Stimulated activated CD4-positive, alpha-beta T cell treated with anti-CD3 and anti-CD28 coated beads, TNF-alpha, amount 100 ng/mL, for 48 hours (primary cell): Measurements from ENCODE around the gene BMPER.

Experiments used
- DNase-seq, 3 donors: peaks; one replicate each; pipeline ENCODE4 v3.0.0-alpha.2; 2020; ENCODE audit warnings: low read depth in 3 of 3

Gene BMPER

DNA sequence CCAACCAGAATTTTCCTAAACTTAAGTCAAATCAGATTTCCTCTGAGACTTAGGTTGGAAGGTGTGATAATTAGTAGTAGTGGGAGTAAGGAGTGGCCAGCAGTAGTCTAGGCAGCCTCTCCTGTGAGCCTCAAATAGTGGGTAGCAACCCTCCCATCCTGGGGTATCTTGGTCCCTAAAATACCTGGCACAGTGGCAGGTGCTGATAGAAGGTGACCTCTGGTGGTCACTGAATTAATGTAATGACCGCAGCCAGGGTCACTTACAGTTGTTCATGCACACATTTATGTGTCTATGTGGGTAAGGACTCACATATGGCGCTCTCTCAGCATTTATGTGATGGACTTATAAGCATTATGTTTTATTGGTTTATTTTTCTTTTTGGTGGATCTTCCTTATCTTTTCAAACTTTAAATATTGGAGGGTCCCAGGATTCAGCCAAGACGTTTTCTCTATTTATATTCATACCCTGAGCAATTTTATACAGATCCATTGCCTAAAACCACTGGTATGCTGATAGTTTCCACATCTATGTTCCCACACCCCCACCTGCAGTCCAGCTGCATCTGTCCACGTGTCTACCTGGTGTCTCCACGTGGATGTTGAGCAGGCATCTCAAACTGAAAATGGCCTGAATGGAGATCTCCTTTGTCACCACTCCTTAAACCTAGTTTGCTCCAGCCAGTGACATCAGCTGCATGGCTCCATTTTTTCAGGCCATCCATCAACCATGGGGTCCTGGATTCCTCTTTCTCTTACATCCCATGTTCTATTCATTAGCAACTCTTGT is 18.3 kb downstream of the BMPER start:
- DNase-seq, result no peak

DNA sequence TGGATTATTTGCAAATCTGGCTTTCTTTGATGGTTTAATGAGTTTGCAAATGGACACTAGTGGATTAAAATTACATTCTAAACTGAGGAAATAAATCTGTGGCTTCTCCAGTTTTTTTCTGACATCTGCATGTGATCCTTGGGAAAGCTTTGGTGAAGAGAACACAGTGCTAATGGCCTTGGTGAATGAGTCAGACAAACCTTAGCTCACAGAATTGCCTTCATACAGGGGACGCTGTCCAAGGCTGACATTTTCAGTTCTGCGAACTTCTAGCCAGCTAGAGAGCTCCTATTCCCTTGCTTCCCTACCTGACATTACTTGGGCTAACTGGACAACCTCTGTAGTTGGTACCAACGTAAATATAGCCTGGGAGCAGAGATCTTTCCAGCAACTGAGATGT is 21.2 kb downstream of the BMPER start:
- no peak for DNase-seq

DNA sequence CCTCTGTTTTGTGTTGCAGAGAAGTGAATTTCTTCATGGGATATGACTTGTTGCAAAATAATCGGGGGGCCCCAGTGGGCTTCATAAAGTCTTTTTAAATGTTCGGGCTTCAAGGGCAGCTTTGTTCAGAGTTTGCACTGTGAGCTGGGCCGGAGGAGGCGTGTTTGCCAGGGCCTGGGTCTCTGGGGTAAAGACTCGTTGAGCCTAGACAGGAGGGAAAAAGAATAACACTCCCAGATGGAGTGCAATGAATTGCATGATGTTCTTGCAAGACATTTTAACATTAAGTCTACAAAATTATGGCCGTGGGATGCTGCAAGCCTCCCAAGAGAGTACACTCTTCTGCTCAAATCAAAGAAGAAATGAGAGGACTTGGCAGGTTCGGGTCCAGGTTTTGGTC is 23.6 kb downstream of the BMPER start:
- no peak for DNase-seq

DNA sequence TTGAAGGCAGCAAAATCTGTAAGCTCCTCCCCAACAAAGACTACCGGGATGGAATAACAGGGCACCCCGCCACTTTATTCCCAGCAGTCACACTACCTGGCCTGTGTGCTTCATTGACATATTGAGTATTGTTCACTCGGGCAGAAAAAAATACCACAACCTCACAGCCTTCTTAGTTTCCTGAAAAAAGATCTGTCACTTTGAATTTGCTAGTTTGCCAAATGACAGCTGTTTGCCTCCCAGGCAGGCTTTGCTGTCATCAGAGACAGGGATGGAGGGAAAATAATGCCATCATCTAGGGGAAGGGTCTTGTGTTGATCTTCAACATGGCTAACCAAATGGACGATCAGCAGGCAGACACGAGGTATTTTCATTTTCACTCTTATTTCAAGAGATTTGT is 26.9 kb downstream of the BMPER start:
- DNase-seq, result no peak

DNA sequence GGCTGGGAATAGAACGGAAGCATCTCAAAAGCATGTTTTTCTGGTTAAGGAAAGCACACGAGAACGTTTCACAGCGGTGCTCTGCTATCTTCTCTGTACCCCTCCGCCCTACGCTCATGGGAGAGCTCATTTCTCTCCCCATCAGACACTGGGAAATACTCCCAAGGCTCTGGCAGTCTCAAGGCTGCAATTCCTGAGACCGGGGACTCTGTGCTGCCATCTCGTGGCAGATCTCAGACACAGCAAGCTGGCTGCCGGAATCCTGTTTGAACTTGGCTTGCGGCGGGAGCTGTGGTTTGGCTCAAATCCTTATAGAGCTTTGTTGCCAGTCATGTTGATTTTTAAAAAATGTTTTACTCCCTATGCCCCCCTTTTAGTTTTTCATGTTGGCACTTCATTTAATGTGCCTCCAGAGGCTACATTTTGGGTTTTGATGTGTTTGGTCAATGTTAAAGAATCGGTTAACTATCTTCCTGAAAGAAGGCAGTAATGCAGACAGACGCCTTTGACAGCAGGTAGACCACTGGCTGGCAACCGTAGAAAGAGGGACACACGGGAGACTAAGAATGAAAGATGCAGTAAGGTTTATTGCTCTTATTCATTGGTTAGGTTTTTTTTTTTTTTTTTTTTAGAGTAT is 27.6 kb downstream of the BMPER start:
- DNase-seq, result peak; percentile 26 to 44 (median 29)

DNA sequence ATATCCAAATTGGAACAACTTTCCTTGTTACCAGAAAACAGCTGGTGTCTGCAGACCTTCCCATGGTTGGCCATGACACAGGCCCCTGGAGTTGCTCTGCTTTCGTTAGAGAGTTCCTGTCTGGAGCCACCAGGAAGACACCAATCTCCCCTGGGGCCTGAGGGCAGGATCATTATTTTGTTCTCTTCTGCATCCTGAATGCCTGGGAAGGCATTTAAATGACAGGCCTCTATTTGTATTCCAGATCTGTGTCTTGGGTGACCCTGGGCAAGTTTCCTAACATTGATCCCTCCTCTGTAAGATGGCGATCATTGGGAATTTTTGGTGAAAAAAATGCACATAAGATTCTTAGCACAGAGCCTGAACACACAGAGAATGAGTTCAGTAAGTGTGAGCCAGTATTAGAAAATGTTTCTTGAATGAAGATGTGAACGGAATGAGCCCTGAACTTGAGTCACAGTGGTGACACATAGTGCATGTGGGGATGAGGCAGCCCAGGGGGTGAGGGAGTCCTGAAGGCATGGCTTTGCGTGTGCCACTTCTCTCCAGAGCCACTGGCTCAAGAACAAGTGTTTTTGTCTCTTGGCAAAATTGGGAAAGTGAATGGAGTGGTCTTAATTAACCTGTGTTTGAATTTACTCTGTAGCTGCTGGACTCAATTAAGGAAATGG is 28.4 kb downstream of the BMPER start:
- no peak for DNase-seq

DNA sequence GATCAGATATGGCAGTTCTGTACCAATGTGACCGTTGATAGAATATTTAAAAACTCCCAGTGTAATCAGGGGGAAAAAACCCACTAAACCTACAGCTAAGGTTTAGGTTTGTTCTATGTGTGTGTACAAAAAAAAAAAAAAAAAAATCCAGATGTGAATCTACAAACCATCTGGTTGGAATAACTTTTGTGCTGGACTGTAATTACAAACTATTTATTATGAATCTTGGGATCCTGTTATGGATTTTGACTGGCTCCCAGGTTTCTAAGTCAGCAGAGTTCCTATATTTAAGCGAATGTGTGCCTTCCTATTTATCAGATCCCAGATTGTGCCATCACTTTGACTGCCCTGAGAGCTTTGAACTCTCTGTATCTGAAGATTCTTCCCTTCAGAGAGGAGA is 29.1 kb downstream of the BMPER start:
- DNase-seq, result no peak

DNA sequence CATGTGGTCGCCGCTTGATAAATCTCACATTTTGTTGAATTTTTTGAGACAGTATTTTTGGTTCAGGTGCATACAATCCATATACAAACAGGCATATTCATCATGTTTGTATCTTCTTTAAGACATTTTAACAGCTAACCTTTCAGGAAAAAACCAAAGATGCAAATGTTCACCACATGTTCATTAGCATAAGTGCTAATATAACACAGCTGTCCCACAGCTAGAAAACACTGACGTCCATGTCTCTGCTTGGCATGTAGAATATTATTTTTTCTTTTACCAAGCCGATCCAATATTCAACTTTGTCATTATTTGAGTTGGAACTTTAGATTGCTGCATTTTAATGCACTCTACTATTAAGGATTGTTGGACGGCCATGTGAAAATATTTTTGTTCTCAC is 31.2 kb downstream of the BMPER start:
- no peak for DNase-seq

DNA sequence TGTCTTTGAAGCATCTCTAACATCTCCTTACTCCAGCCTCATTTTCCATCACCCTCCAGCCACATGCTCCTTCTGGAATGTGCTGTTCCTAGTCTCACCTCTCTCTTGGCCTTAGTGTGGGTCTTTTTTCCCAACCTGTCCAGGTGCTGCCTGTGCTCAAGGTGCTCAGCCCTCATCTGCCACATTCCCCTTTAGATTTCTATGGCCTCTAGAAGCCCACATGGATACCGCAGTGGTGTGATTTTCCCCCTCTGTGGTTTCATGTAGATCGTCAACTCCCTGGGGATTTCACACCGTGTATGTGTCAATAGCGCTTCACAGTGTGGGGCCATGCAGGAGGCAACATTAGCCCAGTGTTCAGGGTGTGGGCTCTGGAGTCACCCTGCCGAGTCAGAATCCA is 32.5 kb downstream of the BMPER start:
- no peak for DNase-seq

DNA sequence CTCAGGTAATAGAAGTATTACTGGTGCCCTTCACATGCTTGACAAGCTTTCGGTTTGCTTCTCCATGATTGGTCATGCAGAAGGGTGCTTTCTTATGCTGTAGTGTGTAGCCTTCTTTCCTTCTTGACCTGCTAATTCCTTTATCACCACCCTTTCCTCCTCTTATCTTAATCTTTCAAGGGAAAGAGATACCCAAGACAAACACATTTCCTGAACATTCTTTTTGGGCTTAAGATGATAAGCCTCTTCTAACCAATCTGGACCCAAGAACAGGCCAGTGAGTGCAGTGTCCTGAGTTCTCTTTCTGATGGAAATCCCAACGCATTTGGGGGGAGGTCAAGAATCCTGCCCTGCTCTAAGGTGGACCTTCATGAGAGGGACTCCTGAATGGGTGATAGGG is 33.8 kb downstream of the BMPER start:
- DNase-seq, result no peak

DNA sequence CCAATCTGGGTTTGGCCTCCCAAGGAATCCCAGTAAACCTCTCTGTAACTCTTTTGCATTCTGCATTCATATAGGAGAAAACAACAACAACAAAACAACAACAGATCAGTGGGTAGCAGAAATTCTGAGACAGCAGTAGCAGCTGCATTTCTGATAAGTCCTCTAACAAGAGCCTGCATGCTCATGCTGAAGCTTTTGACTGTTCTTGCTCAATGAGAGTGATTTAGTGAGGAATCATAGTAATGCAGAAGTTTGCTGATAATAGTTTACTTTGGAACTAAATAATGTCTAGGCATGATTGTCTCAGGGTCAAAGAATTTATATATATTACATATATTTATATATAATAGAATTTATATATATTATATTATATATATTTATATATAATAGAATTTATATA is 35.2 kb downstream of the BMPER start:
- no peak for DNase-seq

DNA sequence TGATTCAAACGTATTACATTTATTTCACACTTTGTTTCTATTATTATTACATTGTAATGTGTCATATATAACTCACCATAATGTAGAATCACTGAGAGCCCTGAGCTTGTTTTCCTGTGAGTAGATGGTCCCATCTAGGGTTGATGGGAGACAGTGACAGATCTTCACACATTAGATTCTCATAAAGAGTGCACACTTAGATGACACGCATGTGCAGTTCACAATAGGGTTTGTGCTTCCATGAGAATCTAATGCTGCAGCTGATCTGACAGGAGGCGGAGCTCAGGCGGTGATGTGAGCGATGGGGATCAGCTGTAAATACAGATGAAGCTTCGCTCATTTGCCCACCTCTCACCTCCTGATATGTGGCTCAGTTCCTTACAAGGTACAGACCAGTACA is 36.1 kb downstream of the BMPER start:
- no peak for DNase-seq

DNA sequence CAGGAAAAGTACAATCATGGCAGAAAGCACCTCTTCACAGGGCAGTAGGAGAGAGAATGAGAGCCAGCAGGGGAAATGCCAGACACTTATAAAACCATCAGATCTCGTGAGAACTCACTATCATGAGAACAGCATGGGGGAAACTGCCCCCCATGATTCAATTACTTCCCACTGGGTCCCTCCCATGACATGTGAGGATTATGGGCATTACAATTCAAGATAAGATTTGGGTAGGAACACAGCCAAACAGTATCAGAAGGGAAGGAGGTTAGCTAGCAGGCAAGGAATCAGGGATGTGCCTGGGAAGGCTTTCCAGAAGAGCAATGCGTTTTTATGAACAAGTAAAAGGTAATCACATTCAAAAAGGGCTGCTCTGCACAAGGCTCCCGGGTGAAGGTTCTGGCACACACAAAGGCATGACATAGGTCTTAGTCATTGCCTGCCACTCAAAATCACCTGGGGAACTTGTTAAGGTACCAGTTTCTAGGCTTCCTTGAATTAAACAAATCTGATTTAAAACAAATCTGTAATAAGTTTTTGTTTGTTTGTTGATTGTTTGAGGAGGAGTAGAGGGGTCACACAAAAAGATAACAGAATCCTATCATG is 40.9 kb downstream of the BMPER start:
- DNase-seq, result no peak

DNA sequence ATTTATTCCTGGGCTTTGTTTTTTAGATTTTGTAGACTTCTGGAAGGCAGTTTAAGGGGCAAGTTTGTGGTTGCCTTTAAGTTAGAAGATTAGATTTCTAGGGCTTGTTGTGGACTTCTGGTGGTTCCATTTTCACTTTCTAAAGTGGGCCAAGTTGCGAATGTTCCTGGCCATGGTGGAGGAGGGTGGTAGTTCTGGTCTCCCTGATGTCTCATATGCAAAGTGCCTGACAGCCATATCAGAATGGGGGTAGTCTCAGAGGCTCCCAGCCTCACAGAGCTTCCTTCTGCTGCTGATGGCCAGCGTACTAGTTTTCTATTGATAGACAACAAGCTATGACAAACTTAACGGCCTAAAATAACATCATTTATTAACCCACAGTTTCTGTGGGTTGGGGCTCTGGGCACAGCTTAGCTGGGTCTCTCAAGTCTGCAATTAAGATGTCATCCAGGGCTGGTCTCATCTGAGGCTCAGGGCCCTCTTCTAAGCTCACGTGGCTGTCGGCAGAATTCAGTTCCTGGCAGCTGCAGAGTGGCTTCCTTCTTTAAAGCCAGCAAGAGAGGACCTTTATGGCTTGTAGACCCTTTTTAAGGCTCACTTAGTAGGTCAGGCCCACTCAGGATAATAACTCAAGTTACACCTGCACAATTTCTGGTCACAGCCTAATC is 44.8 kb downstream of the BMPER start:
- no peak for DNase-seq

DNA sequence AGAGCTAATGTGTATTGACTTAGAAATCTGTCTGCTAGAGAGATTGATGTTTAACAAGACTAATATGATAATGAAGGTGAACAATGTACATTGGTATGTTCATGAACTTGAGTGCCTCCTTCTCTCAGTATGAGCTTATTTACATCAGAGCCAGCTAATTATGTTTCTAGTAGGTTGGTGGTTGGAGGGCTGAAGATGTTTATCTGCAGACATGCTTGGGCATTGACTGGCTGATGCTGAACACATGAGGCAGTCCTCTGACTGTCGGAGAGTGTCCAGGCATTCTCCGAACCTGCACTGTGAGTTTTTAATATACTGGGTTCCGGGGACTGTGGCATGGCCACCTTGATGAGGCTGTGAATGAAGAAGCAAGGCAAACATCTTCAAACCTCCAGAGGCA is 47.5 kb downstream of the BMPER start:
- DNase-seq, result no peak

DNA sequence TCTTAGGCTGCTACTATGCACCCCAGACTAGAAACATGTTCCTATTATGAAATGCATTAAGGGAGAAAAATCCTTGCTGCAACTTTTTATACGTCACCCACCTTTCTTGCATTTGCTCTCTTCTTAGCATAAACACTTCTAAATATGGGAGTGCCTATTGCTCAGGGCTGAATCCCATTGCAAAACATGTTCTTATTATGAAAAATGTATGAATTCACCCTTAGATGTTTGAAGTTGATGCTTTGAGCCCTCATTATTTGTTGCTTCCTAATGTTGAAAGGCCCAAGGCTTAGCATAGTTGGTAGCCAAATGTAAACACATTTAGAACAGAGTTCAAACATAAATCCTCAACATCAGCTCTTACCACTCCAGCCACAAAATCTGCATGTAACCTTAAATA is 52.8 kb downstream of the BMPER start:
- DNase-seq, result no peak

DNA sequence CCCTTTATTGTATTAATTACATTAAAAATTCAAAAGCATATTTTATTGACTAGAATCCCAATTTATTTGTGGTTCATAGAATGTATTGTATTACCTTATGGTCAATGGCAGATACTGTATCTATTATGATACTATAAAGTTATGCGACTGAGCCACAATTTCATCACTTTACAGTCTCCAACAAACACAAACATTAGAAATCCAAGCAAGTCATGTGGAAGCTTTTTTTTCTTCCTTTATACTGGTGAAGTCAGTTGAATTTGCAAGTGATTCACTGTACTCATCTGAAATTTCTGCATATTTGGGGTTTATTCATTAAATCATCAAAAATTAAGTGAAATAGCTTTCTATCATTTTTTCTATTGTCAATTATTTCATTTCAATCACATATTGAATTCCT is 54.3 kb downstream of the BMPER start:
- DNase-seq, result no peak

DNA sequence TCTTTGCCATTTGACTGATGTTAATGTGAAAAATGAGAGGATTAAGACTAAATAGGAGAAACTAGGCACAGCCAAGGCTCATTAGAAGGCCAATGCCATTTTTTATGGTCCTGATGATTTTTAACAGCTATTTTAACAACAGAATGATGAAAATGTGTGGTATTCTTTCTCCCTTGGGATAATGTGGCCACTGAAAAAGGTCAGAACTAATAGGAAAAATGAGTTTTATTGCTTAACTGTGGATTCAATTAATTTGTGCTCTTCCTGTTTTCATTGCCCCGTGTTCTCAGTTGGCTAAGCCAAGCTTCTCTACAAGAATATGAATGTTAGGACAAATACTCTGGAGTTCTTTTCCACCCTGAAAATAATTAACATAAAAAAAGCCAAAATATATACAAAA is 56.6 kb downstream of the BMPER start:
- no peak for DNase-seq

DNA sequence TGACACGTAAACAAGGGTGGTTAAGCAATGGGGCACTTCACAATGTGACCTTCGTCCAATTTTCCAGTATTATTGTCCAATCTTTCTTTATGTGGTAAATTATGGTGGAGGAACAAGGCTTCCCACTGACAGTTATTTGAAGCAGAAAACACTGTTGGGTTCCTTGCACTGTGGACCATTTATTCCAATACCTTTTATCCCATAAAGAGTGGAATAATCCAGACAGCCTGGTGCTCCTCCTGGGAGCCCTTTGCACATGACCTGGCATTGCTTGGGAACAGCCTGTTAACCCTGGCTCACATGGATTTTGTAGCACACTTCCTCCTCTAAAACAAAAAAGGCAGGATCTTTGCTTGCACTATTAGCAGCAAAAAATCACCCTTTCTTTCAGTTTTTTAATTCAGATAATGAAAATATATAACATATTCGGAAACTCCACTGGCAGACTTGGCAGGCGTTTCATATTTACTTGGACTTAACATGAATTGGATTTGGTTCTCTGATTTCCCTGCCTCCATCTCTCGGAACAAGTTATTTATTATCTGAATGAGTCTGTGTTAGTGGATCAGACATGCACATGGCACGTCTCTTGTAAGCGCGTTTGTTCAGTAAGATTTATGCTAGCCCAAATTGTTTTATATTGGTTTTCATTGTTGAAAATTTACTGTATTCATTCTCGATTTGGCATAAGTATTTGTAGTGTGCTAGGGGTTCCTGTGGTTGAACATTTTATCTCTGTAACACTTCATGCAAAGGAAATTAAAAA is 59.3 kb downstream of the BMPER start:
- DNase-seq, result no peak

DNA sequence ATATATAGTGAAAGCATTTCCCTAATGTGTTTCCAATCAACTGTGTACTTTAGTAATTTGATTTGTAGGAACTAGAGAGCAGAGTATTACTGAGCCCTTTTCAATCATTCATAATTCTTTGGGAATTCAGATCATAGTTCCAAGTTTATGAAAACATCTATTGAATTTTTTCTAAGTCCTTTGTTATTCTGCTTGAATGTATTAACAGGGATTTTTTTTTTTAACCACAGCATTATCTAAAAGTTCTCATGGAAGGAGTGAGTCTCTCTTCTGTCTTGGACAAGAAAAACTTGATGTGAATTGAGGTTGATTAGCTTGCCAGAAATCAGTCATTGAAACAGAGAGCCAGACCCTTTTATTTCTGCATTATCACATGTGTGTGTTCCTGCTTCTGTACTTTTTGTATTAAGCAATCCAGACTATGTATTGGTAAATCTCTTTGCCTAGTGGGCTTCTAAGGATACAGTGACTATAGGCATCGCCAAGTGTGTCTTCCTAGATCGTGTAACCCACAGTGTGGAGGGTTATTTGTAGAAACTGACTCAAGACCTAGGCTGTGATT is 59.9 kb downstream of the BMPER start:
- no peak for DNase-seq

DNA sequence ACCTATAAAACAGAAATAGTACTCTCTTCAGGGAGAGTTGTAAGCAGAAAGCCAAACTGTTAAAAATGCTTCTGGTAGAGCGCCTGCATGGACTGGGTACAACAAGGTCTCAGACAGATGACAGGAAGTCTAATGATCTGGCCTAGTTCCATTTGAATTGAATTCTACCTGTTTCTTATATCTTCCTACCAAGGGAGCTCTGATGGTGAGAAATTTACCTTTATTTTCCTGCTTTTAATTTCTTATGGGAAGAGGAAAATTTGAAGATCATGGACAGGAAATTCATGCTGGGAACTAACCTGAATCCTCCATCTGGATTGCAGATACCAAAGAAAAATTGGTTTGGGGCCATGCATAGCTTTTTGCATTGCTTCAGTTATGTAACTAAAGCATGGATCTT is 63.3 kb downstream of the BMPER start:
- no peak for DNase-seq
